CD4-positive, alpha-beta T cell treated with Interleukin-6 at 100 ng/mL for 8 hours (primary cell): ENCODE measurements around the gene FASTK.
"Not testable (repeated sequence)": the region's sequence is repeated elsewhere in the genome, so short reads cannot be mapped to it uniquely, and the experiment has no call there.

Experiments used
- DNase-seq: peaks from one replicate; pipeline ENCODE4 v3.0.0-alpha.2; 2020; ENCODE audit warnings: mixed read lengths, low spot score

The FASTK gene

DNA sequence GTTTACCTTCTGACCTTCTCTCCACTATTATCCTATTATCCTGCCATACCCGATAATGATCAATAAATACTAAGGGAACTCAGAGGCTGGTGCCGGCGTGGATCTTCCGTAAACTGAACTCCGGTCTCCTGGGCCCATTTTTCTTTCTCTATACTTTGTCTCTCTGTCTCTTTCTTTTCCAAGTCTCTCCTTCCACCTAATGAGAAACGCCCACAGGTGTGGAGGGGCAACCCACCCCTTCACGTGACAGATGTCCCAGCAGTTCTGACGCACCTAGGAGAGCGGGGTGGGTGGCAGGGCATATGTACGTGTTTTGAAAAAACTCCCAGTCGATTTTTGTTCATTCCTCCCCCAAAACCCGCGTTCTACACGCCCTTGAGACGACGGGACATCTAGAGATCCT lies 52.9 kb downstream of the FASTK start:
- not testable (repeated sequence) for DNase-seq

GRCh38 chr7:151026771-151027727 lies 53.6 kb downstream of the FASTK start:
- not testable (repeated sequence) for DNase-seq
